Subcutaneous abdominal adipose tissue (tissue), 5 donors: Measurements from ENCODE around the gene TNFAIP3.

Source experiments
- H3K27ac ChIP-seq: one replicate; pipeline ENCODE4 v1.7.0; 2013; ENCODE audit warnings: low read depth, mild to moderate bottlenecking, inconsistent platforms, low read length, moderate library complexity
- H3K27me3 ChIP-seq, 5 donors: one replicate each; pipeline ENCODE4 v1.7.0; 2013; ENCODE audit warnings: low read length in 5 of 5, inconsistent platforms in 1 of 5; ENCODE audit not compliant: control insufficient read depth in 5 of 5, insufficient read depth in 4 of 5
- H3K36me3 ChIP-seq, 5 donors: one replicate each; pipeline ENCODE4 v1.7.0; 2013; ENCODE audit warnings: low read length in 5 of 5; ENCODE audit not compliant: control insufficient read depth in 5 of 5, insufficient read depth in 5 of 5
- H3K4me1 ChIP-seq, 5 donors: one replicate each; pipeline ENCODE4 v1.7.0; 2013; ENCODE audit warnings: low read length in 5 of 5, mild to moderate bottlenecking in 3 of 5, moderate library complexity in 1 of 5; ENCODE audit not compliant: control insufficient read depth in 5 of 5, insufficient read depth in 5 of 5
- H3K4me3 ChIP-seq, 5 donors: one replicate each; pipeline ENCODE4 v1.7.0; 2013; ENCODE audit warnings: low read length in 5 of 5, low read depth in 1 of 5
- H3K9ac ChIP-seq, 5 donors: one replicate each; pipeline ENCODE4 v1.7.0; 2013; ENCODE audit warnings: low read length in 5 of 5, mild to moderate bottlenecking in 4 of 5, moderate library complexity in 3 of 5
- H3K9me3 ChIP-seq, 5 donors: one replicate each; pipeline ENCODE4 v1.7.0; 2013; ENCODE audit warnings: low read length in 5 of 5; ENCODE audit not compliant: control insufficient read depth in 5 of 5
- donor health status: healthy.
- donor health status: healthy.
- donor health status: healthy.
- donor health status: healthy.
- donor health status: healthy.

TNFAIP3 gene

DNA sequence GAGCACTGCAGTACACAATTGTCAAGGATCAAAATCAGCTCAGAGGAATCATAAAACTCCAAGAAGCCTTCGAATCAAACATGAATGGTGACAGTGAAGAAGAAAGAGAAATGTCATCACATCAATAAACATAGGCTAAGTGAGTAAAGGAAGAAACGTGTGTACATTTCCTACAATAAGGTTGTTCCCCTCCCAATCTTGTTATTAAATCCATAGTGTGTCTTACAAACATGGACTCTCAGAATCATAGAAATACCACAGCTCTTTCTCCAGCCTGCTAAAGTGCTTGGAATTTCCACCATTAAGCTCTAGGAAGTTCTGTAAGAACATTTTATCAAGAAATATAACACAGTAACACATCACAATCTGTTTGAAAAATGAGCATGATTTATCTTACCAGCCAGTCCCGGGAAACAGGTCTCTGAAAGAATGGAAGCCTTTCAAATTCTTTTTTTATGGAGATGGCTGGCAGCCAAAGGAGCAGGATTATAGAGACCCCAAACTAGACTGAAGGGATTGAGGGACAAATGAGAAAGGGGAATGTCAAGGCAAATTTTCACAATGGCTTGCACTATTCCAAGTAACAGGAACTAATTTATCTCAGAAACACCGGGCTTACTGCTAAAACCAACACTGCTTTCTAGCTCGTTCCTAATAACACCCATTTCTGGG, 4.5 kb upstream of the TNFAIP3 start:
- Histone ChIP-seq H3K27me3 (no peaks in the 10 kb centered on the region), H3K4me3 (no peak overlapping the region), H3K36me3 (no peaks in the 10 kb centered on the region), H3K9me3 (no peaks in the 10 kb centered on the region), H3K9ac (no peak overlapping the region), H3K4me1 (peaks cover 4 to 10% (median 7%) of the 10 kb centered on the region in 5 donors), H3K27ac (no peak overlapping the region)

DNA sequence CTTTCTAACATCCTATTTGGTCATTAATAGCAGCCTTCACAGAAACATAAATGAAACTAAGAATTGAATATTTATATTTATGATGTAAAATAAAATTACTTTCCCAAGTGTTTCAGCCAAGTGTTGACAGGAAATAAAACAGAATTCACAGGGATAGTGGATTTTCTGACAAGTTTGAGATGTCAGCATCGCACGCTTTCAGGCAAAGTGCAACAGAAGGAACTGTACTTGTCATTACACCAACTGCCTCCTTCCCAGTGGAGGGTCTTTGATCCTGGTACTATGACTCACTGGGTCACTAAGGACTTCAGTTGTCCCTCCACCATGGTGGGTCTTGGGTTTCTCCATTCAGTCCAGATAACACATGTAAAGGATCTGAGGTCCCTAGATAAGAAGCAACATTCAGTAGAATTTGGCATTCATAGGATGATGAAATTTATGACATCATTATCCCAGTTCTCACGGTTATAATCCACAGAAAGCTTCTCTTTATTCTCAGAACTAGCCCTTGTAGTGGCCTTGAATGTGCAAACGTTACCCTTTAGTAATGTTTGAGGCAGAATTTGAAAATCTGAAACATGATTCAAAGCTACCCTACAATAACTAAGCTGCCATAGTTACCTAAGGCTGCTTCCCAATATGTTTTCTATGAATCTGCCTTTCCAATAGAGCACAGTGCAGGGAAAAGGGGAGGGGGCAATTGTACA, 3.8 kb upstream of the TNFAIP3 start:
- no peaks in the 10 kb centered on the region for H3K27me3 ChIP-seq
- H3K4me3 ChIP-seq: no peak overlapping the region
- no peak overlapping the region for H3K9ac ChIP-seq
- H3K9me3 ChIP-seq: no peaks in the 10 kb centered on the region
- no peak overlapping the region for H3K27ac ChIP-seq
- H3K4me1 ChIP-seq: peaks cover 4 to 17% (median 14%) of the 10 kb centered on the region in 5 donors
- no peaks in the 10 kb centered on the region for H3K36me3 ChIP-seq

DNA sequence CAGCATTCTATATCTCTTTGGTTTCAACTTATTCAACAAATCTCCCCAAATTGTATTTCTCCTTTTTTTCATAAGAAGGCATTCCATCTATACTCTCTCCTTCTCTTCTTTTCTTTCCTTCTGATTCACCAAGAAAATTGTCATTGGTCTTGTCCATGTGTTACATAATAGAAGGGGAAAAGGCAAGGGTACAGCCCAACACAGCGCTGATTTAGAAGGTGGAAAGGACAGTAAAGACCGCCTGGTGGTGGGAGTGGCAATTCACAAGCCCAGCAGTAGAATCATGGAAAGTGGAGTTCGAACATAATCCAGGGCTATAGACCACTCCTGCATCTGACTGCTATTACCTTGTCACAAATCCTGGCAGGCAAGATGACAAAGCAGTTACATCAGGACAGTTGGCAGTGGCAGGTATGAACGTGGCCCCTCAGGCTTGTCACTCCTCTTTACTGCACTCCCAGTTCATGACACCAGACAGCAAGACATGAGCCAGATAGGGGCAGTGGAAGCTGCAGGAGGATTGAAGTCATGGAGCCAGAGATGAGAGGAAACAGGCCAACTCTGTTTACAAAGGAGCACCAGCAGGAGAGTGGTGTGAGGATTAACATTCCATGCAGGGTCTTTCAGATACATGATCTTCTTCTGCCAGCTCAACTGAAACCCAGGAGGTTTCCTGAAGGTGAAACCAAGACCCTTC, 2.1 kb upstream of the TNFAIP3 start:
- Histone ChIP-seq H3K27ac (no peak overlapping the region), H3K9ac (no peak overlapping the region), H3K27me3 (no peaks in the 10 kb centered on the region)

DNA sequence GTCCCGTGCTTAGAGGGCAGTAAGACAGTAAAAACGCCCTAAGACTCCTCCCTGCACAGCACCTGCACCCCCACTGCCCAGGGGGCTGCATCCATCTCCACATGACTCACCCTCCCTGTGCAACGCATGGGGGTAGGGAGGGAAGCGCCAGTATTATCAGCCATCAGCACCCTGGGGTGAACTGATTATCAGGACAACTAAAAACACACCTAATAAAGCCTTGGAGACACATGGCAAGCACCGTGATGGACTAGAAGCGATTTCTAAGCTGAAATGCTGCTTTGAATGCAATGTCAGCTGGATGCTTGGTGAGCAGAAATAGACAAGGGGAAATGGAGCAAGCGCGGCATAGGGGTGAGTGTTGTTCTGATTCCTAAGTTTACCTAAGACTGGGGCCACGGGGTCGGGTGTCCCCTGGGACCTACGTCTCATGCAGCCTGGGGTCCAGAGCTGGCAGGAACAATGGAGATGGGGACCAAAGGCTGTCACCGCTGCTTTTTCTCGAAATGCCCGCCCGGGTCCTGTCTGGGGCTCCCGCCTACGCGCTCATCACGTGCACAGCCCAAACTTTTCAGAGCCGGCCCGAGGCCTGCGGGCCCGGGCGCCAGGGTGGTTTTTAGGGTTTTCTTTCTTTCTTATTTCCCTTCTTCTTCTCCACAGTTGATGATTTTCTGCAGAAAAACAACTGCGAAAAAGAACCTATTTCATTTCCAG, 702 bp upstream of the TNFAIP3 start:
- H3K36me3 ChIP-seq: no peaks in the 10 kb centered on the region
- no peaks in the 10 kb centered on the region for H3K27me3 ChIP-seq
- peak overlapping the region; percentile 57 to 75 (median 70) for H3K4me3 ChIP-seq
- peak overlapping the region; percentile 92 for H3K27ac ChIP-seq
- H3K4me1 ChIP-seq: peaks cover 4 to 48% (median 37%) of the 10 kb centered on the region in 5 donors
- H3K9me3 ChIP-seq: no peaks in the 10 kb centered on the region
- peak overlapping the region; percentile 49 to 83 (median 71) for H3K9ac ChIP-seq

More for the DNA sequence above, 2.1 kb upstream of the TNFAIP3 start:
- H3K4me3 ChIP-seq: no peak overlapping the region
- no peaks in the 10 kb centered on the region for H3K36me3 ChIP-seq
- H3K9me3 ChIP-seq: no peaks in the 10 kb centered on the region
- peaks cover 4 to 34% (median 28%) of the 10 kb centered on the region in 5 donors for H3K4me1 ChIP-seq

DNA sequence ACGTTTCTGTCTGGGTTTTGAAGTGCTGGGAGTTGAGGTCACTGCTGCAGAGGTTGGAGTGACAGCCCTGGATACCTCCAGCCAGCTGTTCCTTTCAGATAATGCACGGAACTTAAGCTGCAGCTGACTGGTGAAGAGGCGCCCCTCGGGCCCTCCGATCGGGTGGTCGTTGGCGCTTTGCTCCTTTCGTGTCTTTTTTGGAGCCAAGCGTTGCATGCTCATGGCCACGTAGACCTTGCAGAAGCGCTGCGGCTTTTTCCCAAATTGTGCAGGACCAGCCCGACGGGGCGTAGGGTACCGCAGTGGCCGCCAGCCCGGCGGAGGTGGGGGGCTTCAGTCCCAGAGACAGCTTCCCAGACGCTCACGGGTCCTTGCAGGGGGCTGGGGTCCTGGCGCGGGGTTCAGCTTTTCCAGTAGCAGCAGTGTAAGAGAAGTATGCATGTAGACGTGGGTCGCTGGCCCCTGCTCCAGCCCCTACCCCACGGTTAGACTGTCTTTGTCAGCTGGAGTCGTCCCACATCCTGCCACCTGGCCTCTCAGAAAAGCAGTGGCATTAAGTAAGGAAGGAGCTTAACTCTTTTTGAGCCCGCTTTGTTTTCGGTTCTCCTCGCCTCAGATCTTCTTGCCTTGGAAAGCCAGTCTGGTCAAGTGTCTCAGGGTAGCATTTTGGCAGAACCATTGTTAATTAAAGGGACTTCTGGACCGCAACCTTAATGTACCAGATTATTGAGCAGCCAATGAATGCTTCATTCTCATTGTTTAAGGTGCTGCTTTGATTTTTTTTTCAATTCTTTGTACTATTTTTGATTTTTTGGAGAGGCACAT, 838 bp downstream of the TNFAIP3 start:
- Histone ChIP-seq H3K36me3 (peaks cover 0 to 9% (median 3%) of the 10 kb centered on the region in 5 donors), H3K9ac (peak overlapping the region; percentile 86 to 99 (median 92)), H3K27ac (peak overlapping the region; percentile 90), H3K9me3 (no peaks in the 10 kb centered on the region), H3K4me1 (peaks cover 4 to 63% (median 50%) of the 10 kb centered on the region in 5 donors), H3K27me3 (no peaks in the 10 kb centered on the region), H3K4me3 (peak overlapping the region; percentile 93 to 99 (median 98))

DNA sequence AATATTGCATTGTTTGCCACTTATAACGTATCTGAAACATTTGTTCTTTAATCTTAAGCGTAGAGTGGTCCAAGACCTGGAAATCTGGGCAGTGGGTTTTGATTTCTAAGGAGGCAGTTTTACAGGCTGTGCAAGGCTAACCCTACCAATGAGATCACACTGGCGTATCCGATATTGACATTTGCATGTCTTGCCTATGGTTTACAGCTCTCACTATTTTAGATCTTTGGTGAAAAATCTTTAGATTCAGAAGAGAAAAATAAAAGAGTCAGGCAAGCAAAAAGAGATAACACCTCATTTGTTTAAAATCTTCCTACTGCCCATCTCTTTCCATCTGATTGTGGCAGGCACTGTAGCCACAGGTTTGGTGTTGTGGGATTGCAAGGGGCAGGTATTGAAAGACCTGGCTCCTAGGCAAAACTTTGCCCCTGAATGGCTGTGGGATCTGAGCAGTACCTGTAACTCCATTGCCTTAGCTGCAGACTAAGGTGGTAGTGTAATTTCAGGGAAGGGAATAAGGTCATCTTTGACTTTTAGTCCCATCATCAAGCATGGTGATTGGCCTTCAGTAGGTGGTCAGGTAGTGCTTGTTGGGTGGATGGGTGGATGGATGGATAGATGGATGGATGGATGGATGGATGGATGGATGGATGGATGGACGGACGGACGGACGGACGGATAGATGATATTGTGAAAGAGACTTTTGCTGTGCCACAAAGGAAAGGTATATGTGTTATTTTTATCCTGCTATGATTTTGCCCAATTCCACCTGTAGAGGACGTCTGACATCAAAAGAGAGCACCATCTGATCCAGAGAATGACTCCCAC, 1.9 kb downstream of the TNFAIP3 start:
- Histone ChIP-seq H3K9ac (peak overlapping the region in 4 of 5 donors; percentile 86 to 99 (median 92)), H3K27ac (peak overlapping the region; percentile 90), H3K9me3 (no peaks in the 10 kb centered on the region), H3K4me3 (peak overlapping the region; percentile 93 to 99 (median 98)), H3K36me3 (peaks cover 0 to 9% (median 3%) of the 10 kb centered on the region in 5 donors), H3K27me3 (no peaks in the 10 kb centered on the region), H3K4me1 (peaks cover 6 to 70% (median 60%) of the 10 kb centered on the region in 5 donors)

DNA sequence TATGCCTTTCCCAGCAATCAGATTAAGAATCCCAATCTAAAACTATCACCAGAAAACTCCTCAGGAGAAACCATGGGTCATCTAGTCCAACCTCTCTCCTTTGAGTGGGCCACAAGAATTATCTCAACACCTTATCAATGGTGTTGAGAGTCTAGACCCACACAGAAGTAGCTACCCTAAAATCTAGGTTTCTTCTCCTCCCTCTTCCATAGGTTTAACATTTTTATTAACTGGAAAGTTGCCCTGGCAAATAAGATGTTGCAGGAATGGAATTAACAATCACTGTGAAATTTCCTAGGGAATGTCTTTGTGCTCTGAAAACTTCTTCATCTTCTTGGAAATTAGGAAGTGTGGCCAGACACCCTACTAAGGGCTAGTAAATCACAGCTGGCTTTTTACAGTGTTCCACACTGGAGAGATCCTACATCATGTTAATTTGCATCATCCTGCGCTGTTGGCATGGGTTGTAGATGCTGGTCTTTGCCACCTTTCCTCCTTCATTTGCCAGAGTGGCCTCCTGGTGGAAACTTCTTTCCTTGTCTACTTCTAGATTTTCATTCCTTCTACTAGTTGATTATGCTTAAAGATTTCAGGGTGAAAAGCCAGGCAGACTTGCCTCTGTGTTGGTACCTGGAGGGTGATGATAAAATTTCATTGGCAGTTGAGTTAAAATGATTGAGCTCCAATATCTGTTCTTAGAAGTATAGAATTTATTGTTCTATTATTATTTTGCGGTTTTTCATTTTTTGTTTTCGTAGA, 2.7 kb downstream of the TNFAIP3 start:
- Histone ChIP-seq H3K4me3 (peak overlapping the region; percentile 93 to 99 (median 98)), H3K9me3 (no peaks in the 10 kb centered on the region), H3K27ac (peak overlapping the region; percentile 94), H3K36me3 (peaks cover 2 to 9% (median 7%) of the 10 kb centered on the region in 5 donors), H3K27me3 (no peaks in the 10 kb centered on the region), H3K4me1 (peaks cover 6 to 78% (median 68%) of the 10 kb centered on the region in 5 donors), H3K9ac (peak overlapping the region in 1 of 5 donors; percentile 11)

DNA sequence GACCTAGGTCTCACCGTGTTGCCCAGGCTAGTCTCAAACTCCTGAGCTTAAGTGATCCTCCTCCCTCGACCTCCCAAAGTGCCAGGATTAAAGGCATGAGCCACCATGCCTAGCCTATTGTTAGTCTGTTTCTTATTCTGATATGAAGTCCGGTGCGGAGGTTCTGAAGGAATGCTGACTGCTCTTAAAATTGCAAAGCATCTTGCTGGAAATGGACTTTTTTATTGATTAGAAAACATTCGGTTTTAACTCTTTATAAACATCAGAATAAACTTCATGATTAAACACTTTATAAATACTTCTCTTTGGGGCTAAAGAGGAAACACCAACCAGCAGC, 3.2 kb downstream of the TNFAIP3 start:
- Histone ChIP-seq H3K4me3 (peak overlapping the region; percentile 31 to 99 (median 98)), H3K4me1 (peaks cover 6 to 82% (median 70%) of the 10 kb centered on the region in 5 donors), H3K9me3 (no peaks in the 10 kb centered on the region), H3K27me3 (no peaks in the 10 kb centered on the region), H3K36me3 (peaks cover 7 to 14% (median 12%) of the 10 kb centered on the region in 5 donors), H3K27ac (peak overlapping the region; percentile 94), H3K9ac (peak overlapping the region in 1 of 5 donors; percentile 17)
